CD4-positive, alpha-beta T cell treated with Interleukin-12 subunit alpha and Interleukin-12 subunit beta, for 1 hour (primary cell): ENCODE results near the gene TAGAP.

Experiments
- DNase-seq: peaks from one replicate; pipeline ENCODE4 v3.0.0-alpha.2; 2020

TAGAP gene

DNA sequence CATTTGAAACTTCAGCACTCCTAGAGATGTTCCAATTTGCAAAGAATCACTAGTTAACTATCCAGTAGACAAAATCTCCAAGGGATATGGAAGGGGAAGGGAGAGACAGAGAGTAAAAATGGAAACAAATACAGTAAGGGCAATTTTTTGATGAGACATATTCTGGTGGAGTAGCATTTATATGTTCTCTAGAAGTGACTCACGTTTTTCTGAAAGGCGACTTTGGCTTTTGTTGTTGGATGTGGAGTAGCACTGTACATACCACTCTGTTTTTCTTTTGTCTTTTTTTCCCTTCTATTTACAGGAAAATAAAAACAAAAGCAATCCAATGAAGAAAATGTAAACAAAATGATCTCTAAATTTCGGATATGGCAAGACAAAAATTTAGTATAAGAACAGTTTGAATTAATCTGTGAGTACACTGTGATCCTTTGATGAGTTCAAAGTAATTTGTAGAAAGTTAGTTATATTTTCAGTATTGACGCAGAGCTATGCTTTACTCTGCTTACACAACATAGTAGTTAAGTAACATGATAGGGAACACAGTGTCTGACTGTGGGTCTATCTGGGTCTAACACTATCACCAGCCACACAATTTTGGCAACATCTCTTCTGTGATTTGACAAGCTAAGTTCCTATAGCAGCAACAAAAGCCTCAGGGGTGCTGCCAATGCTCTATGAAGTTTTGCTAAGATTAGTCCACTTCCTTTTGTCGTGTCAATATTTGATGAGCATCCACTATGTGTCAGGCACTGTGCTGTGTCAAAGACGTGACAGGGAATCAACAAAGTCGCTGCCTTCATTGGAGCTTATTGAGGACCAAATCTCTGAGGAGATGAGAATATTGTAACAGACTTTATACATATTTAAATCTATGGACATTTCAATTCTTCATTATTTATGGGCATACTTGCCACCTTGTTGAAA lies 27.3 kb upstream of the TAGAP start:
- no peak for DNase-seq

DNA sequence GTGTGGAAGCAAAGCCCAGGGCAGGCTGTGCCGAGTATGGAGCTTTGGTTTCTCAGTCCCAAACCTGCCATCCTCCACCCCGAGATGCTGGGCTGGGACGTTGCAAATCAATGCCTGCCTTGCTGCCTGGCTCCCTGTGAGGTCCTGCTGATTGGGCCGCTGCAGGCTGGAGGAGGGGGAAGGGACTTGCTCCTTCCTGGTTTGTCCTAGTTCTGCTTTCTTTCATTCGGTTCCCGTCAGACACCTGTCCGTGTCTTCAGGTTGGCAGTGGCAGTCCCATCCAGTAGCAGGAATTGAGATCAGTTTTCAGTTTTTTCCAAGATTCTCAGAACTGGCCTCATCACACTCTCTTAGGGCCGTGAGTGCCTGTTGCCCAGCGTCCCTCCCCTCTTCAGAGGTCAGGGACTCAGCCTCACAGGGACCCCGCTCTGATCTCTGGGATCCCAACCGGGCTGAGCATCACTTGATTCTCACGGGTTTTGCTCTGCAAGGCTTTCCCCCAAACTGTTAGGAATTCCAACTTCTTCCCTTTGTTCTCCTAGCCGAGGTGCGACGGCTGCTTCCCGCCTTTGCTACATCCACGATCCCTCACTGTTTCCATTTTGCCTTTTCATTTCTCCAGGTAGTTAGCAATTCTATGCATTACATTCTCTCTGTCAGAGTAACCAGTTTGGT lies 24.2 kb upstream of the TAGAP start:
- no peak for DNase-seq

DNA sequence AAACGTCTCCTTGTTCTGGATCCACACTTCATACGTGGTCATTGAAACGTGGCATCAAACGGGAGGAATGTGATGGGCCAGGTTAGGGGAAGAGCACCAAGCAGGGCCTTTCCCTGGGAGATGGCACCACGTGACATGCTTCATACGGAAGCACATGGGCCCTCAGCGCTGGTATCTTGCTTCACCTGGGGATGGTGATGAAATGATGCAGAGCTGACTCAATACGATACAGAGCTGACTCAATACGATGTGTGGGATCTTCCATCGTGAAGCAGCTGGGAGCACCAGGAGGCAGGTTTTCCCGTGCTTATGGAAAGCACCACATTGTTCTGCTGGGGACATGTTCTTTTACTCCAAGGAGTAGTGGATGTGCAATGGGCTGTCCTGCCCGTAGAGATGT lies 22.5 kb upstream of the TAGAP start:
- DNase-seq = no peak

GRCh38 chr6:159066483-159066882 lies 21.7 kb upstream of the TAGAP start:
- no peak for DNase-seq

- no peak for DNase-seq
These were observed 21.1 kb upstream of the TAGAP start for GRCh38 chr6:159065759-159066329.

- DNase-seq = no peak
These were observed 20.3 kb upstream of the TAGAP start for GRCh38 chr6:159065091-159065490.

GRCh38 chr6:159064477-159064876 lies 19.7 kb upstream of the TAGAP start:
- peak; percentile 34 for DNase-seq

DNA sequence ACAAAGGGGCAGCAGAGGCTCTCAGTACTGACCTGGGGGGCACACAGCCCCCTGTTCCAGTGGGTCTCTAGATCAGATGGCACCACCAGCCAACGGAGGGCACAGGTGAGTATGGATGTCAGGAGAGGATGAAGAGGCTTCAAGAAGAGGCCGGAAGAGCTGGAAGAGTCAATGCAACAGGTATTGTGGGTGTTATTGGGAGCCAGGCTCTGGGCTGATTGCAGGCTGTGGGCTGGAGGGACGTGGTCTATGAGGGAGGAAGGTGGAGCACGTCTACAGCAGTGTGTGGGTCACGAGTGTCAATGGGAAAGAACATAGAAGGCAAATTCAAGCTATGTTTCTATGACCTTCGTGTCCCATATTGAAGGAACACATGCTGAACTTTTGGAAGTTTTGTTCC lies 18.8 kb upstream of the TAGAP start:
- DNase-seq = no peak

DNA sequence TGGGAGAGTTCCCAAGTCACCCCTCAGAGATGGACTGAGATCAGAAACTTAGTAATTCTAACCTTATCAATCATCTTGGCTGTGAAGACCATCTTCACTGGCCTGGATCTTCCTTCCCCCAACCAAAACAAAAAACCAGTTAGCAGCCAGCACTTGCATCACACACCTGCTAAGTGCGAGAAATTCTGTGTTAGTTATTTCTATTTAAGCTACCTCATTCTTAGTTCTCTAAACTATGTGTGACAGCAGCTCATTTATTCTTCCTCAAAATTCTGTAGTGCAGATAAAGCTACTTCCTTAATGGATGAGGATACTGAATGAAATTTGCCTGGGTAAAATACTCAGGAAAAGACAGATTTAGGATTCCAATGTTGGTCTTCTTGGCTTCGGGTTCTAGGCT lies 18.2 kb upstream of the TAGAP start:
- DNase-seq = no peak

DNA sequence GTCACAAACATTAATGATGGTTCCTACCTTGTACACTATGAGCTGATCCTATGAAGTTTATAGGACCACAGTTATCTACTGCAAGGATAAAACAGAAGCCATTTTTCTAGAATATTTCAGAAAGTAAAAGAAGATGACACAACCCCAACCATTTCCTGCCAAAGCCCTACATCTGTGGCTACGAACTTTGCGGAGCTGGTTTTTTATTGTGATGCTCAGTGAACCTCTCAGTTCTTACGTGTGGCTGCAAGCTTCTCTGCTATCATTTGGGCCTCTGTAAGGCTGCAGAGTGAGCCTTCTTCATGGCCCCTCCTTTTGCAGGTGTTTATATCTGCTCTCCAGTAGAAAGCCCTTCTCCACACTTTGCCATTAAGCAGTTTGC lies 17.8 kb upstream of the TAGAP start:
- DNase-seq = peak; percentile 79

GRCh38 chr6:159061805-159062563 lies 17.2 kb upstream of the TAGAP start:
- DNase-seq = peak; percentile 72

- DNase-seq = no peak
These were observed 16.4 kb upstream of the TAGAP start for GRCh38 chr6:159061146-159061545.

- no peak for DNase-seq
These were observed 15.2 kb upstream of the TAGAP start for GRCh38 chr6:159059885-159060506.

DNA sequence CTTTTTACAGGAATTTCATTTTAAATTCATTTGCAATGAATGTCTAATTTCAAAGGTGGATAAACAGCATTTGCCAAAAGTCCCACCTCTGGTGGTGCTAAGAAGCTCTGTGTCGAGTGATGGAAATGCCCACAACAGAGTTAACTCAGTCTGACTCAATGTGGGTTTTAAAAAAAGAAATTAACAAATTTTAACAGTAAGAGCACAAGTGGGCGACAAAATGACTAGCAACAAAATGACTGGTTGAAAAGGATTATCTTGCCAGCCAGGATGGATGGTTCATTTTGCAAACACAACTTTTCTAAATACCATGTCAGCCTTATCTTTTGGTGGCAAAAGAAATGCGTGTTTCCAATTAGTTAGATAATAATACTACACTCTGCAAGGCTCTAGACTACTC lies 14.3 kb upstream of the TAGAP start:
- no peak for DNase-seq

DNA sequence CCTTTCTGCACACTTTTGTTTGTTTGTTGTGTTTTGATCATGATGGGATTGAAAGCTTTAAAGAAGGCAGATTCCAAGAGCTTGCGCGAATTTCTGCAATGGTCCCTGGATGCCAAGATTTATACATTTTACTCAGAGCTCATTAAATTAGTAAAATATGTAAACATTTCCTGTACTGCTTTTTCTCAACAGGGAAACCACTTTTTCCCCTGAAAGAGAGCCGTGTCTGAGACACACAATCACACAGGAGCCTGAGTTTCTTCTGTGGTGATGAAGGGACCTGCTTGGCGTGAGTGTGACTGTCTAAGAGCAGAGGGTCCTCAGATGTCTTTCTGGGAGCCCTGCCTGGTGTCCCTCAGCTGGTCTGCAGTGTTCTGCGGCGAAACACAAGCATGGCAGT lies 12.1 kb upstream of the TAGAP start:
- DNase-seq = no peak

GRCh38 chr6:159056432-159056831 lies 11.6 kb upstream of the TAGAP start:
- no peak for DNase-seq

DNA sequence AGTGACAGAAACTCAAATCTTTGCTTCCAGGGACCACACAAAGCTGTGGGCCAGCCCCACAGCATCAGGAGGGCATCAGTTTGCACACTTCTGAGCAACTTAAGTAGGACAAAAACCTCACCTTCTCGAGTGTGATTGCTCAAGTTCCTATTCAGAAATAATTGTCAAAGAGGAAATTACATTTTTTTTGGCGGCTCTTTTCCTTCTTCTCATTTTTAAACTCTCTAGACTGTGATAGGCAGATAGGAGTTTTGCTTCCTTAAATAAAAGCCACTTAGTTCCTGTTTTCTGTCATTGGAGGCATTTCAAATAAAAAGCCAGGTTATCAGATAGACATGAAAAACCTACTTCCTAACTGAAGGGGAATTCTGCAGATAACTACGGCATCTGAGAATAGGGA lies 11.2 kb upstream of the TAGAP start:
- no peak for DNase-seq

- peak; percentile 47 for DNase-seq
These were observed 9.1 kb upstream of the TAGAP start for GRCh38 chr6:159053781-159054398.

GRCh38 chr6:159052720-159053119 lies 7.9 kb upstream of the TAGAP start:
- no peak for DNase-seq

- DNase-seq = no peak
These were observed 3.3 kb upstream of the TAGAP start for GRCh38 chr6:159047891-159048685.

DNA sequence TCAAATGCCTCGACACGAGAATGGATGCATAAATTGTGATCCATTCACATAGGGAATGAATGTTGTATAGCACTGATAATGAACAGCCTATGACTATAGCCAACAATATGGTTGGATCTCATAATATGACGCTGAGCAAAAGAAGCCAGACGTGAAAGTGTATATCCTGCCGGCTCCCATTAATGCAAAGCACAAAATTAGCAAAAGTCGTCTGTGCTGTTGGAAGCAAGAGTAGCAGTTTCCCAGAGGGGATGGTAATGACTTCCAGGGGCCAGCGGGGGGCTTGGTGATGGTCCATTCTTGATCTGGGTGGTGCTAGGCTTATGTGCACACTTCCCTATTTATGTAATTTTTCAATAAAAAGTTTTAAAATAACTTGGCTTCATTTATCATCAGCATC lies 1.0 kb upstream of the TAGAP start:
- DNase-seq = no peak
